Stimulated activated CD4-positive, alpha-beta T cell treated with anti-CD3 and anti-CD28 coated beads, Interleukin-12 subunit alpha, Interleukin-12 subunit beta, amount 100 ng/mL, for 4 hours (primary cell): ENCODE data around the gene OR5AK2.
"Not testable (repeated sequence)": the region's sequence is repeated elsewhere in the genome, so short reads cannot be mapped to it uniquely, and the experiment has no call there.

Source experiments
- DNase-seq: peaks from one replicate; pipeline ENCODE4 v3.0.0-alpha.2; 2020

Gene OR5AK2, protein sequence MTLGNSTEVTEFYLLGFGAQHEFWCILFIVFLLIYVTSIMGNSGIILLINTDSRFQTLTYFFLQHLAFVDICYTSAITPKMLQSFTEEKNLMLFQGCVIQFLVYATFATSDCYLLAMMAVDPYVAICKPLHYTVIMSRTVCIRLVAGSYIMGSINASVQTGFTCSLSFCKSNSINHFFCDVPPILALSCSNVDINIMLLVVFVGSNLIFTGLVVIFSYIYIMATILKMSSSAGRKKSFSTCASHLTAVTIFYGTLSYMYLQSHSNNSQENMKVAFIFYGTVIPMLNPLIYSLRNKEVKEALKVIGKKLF

DNA sequence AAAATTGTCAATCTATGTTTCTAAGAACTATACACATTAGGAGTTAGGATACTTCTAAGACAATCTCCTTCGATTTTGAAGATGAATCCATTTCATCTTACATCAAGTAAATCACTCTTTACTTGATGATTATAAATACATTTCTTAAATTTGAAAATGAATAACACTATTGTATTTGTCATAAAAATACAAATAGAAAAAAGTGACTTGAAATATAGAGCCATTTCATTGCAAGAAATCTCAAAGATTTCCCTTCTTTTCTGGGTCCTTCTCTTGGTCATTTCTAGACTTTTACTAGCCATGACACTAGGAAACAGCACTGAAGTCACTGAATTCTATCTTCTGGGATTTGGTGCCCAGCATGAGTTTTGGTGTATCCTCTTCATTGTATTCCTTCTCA is at the start of gene OR5AK2:
TSS of gene OR5AK2 (plus strand) at position 301 of the 400 bp plus-strand sequence. CDS start at position 301, 0 bp downstream.
- DNase-seq: no peak

- DNase-seq: not testable (repeated sequence)
Measured at GRCh38 chr11:56945526-56945925, 43.2 kb upstream of the OR5AK2 start.

- no peak for DNase-seq
Measured at GRCh38 chr11:56948991-56949515, 39.7 kb upstream of the OR5AK2 start.

DNA sequence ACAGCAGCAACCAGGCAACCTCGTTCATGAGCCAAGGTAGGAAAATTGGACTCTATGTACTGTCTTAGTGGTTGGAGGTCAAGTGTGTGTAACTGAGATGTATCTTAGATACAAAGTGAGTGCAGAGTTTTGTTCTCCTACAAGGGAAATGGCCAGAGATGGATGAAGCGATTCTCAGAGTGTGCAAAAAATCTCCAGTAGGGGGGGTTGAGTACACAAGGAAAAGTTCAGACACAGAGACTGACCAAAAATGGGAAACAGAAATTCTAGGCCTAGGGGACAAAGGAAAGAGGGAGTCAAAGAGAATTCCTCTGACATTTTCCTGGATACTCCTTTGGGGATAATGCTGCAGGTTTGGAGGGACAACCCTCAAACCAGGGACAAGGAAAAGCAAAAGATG is 38.2 kb upstream of the OR5AK2 start:
- no peak for DNase-seq

GRCh38 chr11:56953907-56954306 is 34.8 kb upstream of the OR5AK2 start:
- DNase-seq: not testable (repeated sequence)

GRCh38 chr11:56961609-56962008 is 27.1 kb upstream of the OR5AK2 start:
- DNase-seq: no peak

DNA sequence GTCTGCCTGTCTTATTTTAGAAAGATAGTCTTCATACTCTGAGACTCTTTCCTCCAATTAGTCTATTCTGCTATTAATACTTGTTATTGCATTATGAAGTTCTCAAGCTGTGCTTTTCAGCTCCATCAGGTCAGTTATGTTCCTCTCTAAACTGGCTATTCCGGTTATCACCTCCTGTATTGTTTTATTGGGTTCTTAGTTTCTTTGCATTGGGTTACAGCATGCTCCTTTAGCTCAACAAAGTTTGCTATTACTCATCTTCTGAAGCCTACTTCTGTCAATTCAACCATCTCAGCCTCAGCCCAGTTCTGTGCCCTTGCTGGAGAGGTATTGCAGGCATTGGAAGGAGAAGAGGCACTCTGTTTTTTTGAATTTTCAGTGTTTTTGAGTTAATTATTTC is 21.0 kb upstream of the OR5AK2 start:
- no peak for DNase-seq

DNA sequence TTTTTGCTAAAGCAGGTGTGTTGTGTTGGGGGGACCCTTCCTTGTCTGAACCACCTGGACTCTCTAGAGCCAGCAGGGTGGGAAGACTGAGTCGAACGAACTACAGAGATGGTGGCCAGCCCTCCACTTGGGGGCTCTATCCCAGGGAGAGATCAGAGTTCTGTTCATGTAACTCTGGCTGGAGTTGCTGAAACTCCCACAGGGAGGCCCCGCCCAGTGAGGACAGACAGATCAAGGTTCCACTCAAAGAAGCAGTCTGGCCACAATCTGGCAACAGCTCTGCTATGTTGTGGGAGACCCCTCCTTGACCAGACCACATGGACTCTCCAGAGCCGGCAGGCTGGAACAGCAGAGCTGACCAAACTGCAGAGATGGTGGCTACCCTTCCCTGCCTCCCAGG is 20.2 kb upstream of the OR5AK2 start:
- DNase-seq: no peak

DNA sequence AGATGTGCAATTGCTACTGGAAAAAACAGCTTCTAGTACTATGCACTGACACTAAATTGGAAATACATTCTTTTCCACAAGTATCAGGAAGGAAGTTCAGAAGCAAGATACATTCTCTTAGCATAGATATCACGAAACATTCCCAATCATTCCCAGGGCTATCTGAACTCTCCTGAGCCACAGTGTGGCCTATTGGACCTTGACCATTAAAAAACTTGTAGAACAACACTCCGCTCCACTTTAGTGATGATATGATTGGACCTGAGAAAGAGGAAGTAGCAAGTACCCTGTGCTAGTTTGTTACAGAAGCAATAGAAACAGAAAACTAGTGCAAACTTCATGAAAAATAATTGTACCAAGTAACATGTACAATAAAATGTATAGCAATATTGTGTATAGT is 11.4 kb upstream of the OR5AK2 start:
- no peak for DNase-seq

DNA sequence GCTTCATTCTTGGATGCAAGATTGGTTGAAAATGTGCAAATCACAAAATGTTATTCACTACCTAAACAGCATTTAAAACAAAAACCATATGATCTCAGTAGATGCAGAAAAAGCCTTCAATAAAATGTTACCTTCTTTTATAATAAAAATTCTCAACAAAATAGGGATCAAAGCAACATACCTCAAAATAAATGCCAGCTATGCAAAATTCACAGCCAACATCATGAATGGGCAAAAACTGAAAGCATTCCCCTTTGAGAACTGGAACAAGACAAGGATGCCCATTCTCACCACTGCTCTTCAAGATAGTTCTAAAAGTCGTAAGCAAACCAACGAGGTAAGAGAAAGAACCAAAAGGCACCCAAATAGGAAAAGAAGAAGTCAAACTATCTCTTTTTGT is 2.0 kb downstream of the OR5AK2 start:
- DNase-seq: no peak

DNA sequence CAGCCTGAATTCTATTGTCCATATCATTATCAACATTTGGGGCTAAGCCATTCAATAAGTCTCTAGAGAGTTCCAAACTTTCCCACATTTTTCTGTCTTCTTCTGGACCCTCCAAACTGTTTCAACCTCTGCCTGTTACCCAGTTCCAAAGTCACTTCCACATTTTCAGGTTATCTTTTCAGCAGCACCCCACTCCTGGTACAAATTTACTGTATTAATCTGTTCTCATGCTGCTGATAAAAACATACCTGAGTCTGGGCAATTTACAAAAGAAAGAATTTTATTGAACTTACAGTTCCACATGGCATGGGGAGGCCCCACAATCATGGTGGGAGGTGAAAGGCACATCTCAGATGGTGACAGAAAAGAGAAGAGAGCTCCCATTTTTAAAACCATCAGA is 5.8 kb downstream of the OR5AK2 start:
- DNase-seq: no peak

DNA sequence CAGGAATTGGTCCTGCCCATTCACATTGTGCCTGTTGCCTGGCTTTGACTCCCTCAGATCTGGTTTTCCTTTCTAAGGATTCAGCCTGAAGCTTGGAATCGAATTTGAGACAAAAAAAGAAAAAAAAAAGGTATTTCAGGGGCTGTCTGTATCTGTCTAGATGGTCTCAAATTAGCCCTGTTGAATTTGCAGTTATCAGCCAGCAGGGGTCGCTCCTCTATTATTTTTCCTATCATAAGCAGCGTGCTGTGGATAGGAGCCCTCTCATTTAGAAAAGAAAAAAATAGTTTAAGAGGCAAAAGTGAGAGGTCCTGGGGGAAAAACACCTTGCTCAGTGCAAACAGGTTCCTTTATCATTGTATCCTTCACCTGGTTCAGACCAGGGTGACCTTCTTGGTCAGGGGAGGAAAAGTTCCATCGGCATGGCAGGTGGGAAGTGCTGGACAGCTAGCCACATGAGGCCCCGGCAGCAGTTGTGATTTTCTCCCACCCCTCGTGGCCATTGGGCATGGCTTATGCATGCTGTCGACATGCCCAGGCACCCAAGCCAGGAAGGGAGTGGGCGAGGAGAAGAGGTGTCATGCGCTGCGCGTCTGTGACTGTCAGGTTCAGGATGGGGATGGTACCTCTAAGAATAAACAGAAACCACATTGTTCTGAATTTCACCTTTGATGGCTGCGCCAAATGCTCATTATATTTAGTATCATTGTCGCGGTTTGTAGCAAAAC is 13.1 kb downstream of the OR5AK2 start:
- no peak for DNase-seq

DNA sequence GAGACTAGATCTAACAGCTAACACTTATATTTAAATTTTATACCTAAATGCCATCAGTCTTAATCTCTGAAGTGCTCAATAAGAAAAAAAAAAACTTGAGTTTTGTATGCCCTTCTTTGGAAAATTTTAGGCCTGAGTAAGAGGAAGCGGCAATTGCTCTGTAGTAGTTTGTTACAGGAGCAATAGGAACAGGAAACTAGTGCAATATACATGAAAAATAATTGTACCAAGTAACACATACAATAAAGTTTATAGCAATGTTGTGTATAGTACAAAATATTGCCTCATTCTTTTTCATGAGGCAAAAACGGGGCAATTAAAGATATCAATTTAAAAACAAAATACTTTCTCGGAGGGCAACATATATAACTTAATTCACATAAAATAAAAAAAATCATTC is 19.7 kb downstream of the OR5AK2 start:
- no peak for DNase-seq

DNA sequence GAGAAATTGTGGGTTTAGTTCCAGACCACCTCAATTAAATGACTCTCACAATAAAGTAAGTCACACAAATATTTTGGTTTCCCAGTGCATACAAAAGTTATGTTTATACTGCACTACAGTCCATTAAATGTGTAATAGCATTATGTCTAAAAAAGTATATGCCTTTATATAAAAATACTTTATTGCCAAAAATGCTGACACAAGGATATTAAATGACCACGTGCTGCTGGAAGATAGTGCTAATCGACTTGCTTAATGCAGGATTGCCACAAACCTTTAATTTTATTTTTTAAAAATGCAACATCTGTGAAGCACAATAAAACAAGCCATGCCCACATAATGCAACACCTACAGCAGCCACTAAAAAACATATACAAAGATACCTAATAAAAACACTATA is 27.0 kb downstream of the OR5AK2 start:
- no peak for DNase-seq

DNA sequence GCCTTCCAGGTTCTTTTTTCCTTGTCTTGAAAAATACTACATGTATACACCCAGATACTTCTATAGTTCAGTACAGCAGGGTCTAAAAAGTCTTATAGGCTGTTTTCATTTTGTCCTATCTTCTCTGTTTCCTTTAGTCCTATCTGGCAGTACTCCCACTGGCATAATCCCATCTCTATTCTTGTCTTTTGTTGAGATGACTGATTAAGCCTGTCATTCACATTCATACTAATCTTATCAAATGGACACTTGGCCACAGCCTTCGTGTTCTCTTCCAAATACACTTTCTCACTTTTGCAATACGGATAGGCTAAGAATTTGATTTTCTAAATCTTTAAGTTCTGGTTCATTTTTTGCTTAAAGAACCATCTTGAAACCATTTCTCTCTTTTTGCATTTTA is 42.8 kb downstream of the OR5AK2 start:
- no peak for DNase-seq
